Gastrocnemius medialis (tissue), 4 donors: ENCODE results near the gene RGS19. TPM values are rescaled to one million over a fixed set of nuclear protein-coding genes. Genes with fewer than 3 reads are reported as not detected.

Source experiments
- ATAC-seq, 2 donors: fragments of 150-250 bp; one replicate each; pipeline ENCODE4 v1.9.1; 2016
- DNase-seq, 2 donors: peaks; one replicate each; pipeline ENCODE4 v3.0.0-alpha.2; 2019
- H3K27ac ChIP-seq, 4 donors: fragments of 200-600 bp; sonication (generic); 1 replicate in 1 of 4; 2 replicates in 3 of 4; pipeline ENCODE4 v1.5.1; 2016 to 2018; ENCODE audit warnings: mild to moderate bottlenecking in 2 of 4, moderate library complexity in 1 of 4
- H3K27me3 ChIP-seq, 3 donors: fragments of 200-600 bp; sonication (generic) in 2 of 3; 1 replicate in 1 of 3; 2 replicates in 2 of 3; pipeline versions ENCODE4 v1.5.1 to v1.6.0; 2016 to 2019; ENCODE audit warnings: mild to moderate bottlenecking in 1 of 3, moderate library complexity in 1 of 3
- H3K36me3 ChIP-seq, 2 donors: fragments of 200-600 bp; sonication (generic) in 1 of 2; one replicate each; pipeline ENCODE4 v1.5.1; 2017 to 2018
- H3K4me1 ChIP-seq, 2 donors: fragments of 200-600 bp; sonication (generic) in 1 of 2; one replicate each; pipeline ENCODE4 v1.5.1; 2016 to 2017; ENCODE audit warnings: mild to moderate bottlenecking in 2 of 2
- H3K4me3 ChIP-seq, 4 donors: fragments of 200-600 bp; sonication (generic) in 3 of 4; 1 replicate in 1 of 4; 2 replicates in 3 of 4; pipeline ENCODE4 v1.5.1; 2016 to 2019; ENCODE audit warnings: mild to moderate bottlenecking in 2 of 4
- H3K9me3 ChIP-seq, 3 donors: fragments of 200-600 bp; sonication (generic) in 2 of 3; 1 replicate in 1 of 3; 2 replicates in 2 of 3; pipeline ENCODE4 v1.5.1; 2016 to 2019
- CTCF ChIP-seq, 5 experiments: fragments of 450-650 bp in 3 of 5; fragments of 200-600 bp in 2 of 5; sonication (generic) in 2 of 5; IDR thresholded peaks in 4 of 5; conservative IDR thresholded peaks in 1 of 5; 1 replicate in 4 of 5; 2 replicates in 1 of 5; pipeline ENCODE4 v1.5.1; 2016 to 2019; ENCODE audit warnings: antibody characterized with exemption in 5 of 5, mild to moderate bottlenecking in 3 of 5, moderate library complexity in 3 of 5
- POLR2A ChIP-seq, 2 donors: fragments of 450-650 bp; IDR thresholded peaks; one replicate each; pipeline ENCODE4 v1.6.1; 2017; ENCODE audit warnings: antibody characterized with exemption in 2 of 2, mild to moderate bottlenecking in 2 of 2, moderate library complexity in 2 of 2
- in situ Hi-C, 4 donors: fragments of 200-750 bp; cut with MboI; loops; one replicate each; pipeline versions ENCODE4 v1.15.0 to v1.8.0; 2017; ENCODE audit warnings: low sequenced_read_pairs in 4 of 4
- intact Hi-C: fragments of 100-400 bp; cut with DNase I; formaldehyde crosslinking; loops from one replicate; pipeline ENCODE4 v1.15.1; 2023; ENCODE audit warnings: low total_unique reads
- total RNA-seq, 4 donors: library from RNA; depleted of rRNA; stranded (reverse); fragments of >200 nt; gene quantifications; one replicate each; pipeline versions ENCODE4 v1.1.0 to v1.2.3, GENCODE V29; 2016

The RGS19 gene
- total RNA-seq, 4 donors from 2014 or later, result 0.92 to 7.7 (median 3.5) TPM

GRCh38 chr20:64081624-64081964 lies 2.3 kb upstream of the RGS19 start:
- Histone ChIP-seq H3K36me3 (no peaks in the 10 kb centered on the region), H3K27me3 (peaks cover 23 to 32% (median 32%) of the 10 kb centered on the region in 3 donors), H3K4me1 (peaks cover 13 to 18% of the 10 kb centered on the region in 2 donors), H3K4me3 (no peak overlapping the region), H3K9me3 (no peaks in the 10 kb centered on the region), H3K27ac (no peak overlapping the region)
- in situ Hi-C loops, result no loop called here
- no peak for DNase-seq
- no peak for ATAC-seq
- intact Hi-C loops, result no loop called here
- no peak for TF ChIP-seq POLR2A (IDR thresholded peaks at IDR 0.05)
- TF ChIP-seq CTCF (IDR thresholded peaks at IDR 0.05 in 4 of 5, conservative IDR thresholded peaks at IDR 0.05 in 1 of 5), result no peak

GRCh38 chr20:64080813-64081623 lies 1.7 kb upstream of the RGS19 start:
- no peaks in the 10 kb centered on the region for H3K36me3 ChIP-seq
- no peak for TF ChIP-seq POLR2A (IDR thresholded peaks at IDR 0.05)
- no peak for TF ChIP-seq CTCF (IDR thresholded peaks at IDR 0.05 in 4 of 5, conservative IDR thresholded peaks at IDR 0.05 in 1 of 5)
- no peaks in the 10 kb centered on the region for H3K9me3 ChIP-seq
- H3K27ac ChIP-seq, result no peak overlapping the region
- no peak for DNase-seq
- peaks cover 19 to 28% (median 27%) of the 10 kb centered on the region in 3 donors for H3K27me3 ChIP-seq
- peaks cover 13 to 18% of the 10 kb centered on the region in 2 donors for H3K4me1 ChIP-seq
- H3K4me3 ChIP-seq, result peak overlapping the region in 2 of 4 donors; percentile 52 to 76
- ATAC-seq, result no peak
- intact Hi-C loops (no loop called here), in situ Hi-C loops (no loop called here)

DNA sequence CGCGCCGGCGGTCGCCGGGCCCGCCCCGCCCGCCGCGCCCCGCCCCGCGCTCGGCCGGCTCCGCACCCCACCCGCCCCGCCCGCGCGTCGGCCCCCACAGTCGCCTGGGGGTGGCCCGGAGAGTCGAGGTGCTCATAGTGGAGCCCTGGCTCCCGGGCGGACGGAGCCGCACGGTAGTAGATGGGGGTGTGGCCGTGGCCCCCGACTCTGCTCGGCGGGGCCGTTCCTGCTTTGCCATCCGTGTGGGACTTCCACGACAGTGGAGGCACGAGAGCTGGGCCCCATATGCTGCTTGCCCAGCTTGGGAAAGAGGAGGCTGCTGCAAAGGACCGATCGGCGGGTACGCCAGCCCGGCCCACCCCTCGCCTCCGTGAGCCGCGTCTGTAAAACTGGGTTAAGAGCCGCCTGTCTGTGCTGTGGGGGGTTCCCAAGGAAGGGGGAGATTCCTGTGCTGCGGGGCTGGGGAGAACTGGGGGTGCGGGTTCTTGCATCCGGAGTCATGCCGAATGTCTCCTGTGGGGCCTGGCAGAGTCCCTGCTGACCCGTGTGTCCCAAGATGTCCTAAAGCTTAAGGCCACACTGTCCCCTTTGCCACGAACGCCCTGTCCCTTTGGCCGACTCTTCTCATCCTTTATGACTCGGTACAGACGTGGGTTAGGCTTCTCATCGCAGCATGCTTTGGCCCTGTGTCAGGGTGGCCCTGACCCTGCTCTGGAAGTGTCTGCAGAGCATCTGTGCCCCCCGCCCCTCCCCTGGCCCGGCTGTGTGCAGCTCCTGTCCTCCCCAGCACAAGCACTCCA lies 895 bp upstream of the RGS19 start, which contains the start of gene OPRL1:
Gene OPRL1 (plus strand): TSS at position 70 of the 800 bp plus-strand sequence. CDS start 12,639 bp downstream, outside the sequence.
- in situ Hi-C loops, result no loop called here
- peak within 1 kb of the TSS; percentile 68 to 72 (median 69) for H3K27ac ChIP-seq

GRCh38 chr20:64078934-64079272 lies 415 bp downstream of the RGS19 start:
- intact Hi-C loops (no loop called here), in situ Hi-C loops (no loop called here)
- DNase-seq (no peak), ATAC-seq (no peak)
- Histone ChIP-seq H3K36me3 (no peaks in the 10 kb centered on the region), H3K4me1 (peaks cover 13 to 18% of the 10 kb centered on the region in 2 donors), H3K27me3 (peaks cover 0 to 10% (median 6%) of the 10 kb centered on the region in 3 donors), H3K27ac (peak overlapping the region; percentile 64 to 72 (median 68)), H3K4me3 (peak overlapping the region; percentile 65 to 88 (median 74)), H3K9me3 (no peaks in the 10 kb centered on the region)
- TF ChIP-seq POLR2A (IDR thresholded peaks at IDR 0.05) (no peak), CTCF (IDR thresholded peaks at IDR 0.05 in 4 of 5, conservative IDR thresholded peaks at IDR 0.05 in 1 of 5) (no peak)

More for the DNA sequence above, 895 bp upstream of the RGS19 start, which contains the start of gene OPRL1:
- Histone ChIP-seq H3K4me3 (peak within 1 kb of the TSS; percentile 65 to 88 (median 74)), H3K9me3 (no peaks in the 10 kb centered on the region), H3K4me1 (peaks cover 13 to 18% of the 10 kb centered on the region in 2 donors), H3K27me3 (peaks cover 11 to 22% (median 19%) of the 10 kb centered on the region in 3 donors), H3K36me3 (no peaks in the 10 kb centered on the region)
- ATAC-seq, result peak; percentile 23 to 39
- intact Hi-C loops, result no loop called here
- TF ChIP-seq CTCF (IDR thresholded peaks at IDR 0.05 in 4 of 5, conservative IDR thresholded peaks at IDR 0.05 in 1 of 5) (no peak), POLR2A (IDR thresholded peaks at IDR 0.05) (no peak)
- peak in 1 of 2 donors; percentile 13 for DNase-seq
